ENCODE data around the gene CCDC40.
"Not testable (repeated sequence)": the region's sequence is repeated elsewhere in the genome, so short reads cannot be mapped to it uniquely, and the experiment has no call there.

CCDC40 gene

DNA sequence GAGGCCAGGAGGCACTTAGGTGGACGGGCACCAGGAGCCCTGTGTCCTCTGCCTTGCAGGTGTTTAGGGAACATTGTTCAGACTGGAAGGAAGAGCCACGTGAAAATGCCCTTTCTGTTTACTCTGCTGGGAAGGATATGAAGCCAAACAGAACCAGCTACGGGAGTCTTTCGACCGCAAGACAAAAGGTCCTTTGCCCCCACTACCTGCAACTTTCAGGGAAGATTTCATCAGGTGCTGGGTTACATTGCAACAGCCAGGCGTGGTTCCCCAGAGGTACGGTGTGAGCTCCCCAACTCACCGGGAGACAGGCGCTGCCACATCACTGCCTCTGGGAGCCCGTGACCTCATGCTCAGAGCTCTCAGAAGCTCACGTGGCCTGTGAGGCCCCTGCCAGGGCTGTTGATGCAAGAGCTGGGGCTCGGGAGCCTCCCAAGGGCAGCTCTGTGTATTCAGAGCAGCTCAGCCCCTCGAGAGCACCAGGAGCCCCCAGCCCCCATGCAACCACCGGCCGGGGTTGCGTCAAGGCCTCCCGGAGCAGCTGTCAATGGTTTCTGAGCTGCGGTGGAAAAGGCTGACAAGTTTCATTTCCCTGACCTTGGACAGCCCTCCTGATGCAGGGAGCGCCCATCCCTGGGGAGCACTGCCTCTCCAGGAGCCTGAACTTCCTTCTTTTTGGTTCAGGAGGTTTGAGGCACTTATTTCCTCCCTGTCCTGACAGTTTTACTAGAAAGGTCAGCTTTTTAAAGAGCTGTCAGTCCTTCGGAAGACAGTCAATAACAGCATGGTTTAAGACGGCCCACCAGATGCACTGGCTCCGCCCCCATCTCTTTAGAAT, 42.8 kb upstream of the CCDC40 start:
- Histone ChIP-seq H3K4me3 (replicated peaks; ENCODE audit: low read depth, low read length) (no peak overlapping the region), H3K27me3 (replicated peaks; ENCODE audit: control insufficient read depth, insufficient read depth, low read length) (no peaks in the 10 kb centered on the region; the same call in none of the 2 replicates), H3K36me3 (ENCODE audit: control insufficient read depth, insufficient read depth, low read length) (no peaks in the 10 kb centered on the region)
- peak; percentile 64 for DNase-seq (ENCODE audit: extremely low read depth, insufficient read length)
- TF ChIP-seq, protein P1, sequence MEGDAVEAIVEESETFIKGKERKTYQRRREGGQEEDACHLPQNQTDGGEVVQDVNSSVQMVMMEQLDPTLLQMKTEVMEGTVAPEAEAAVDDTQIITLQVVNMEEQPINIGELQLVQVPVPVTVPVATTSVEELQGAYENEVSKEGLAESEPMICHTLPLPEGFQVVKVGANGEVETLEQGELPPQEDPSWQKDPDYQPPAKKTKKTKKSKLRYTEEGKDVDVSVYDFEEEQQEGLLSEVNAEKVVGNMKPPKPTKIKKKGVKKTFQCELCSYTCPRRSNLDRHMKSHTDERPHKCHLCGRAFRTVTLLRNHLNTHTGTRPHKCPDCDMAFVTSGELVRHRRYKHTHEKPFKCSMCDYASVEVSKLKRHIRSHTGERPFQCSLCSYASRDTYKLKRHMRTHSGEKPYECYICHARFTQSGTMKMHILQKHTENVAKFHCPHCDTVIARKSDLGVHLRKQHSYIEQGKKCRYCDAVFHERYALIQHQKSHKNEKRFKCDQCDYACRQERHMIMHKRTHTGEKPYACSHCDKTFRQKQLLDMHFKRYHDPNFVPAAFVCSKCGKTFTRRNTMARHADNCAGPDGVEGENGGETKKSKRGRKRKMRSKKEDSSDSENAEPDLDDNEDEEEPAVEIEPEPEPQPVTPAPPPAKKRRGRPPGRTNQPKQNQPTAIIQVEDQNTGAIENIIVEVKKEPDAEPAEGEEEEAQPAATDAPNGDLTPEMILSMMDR (IDR thresholded peaks at IDR 0.05; ENCODE audit: insufficient read depth, low read length, poor library complexity, severe bottlenecking), result no peak

DNA sequence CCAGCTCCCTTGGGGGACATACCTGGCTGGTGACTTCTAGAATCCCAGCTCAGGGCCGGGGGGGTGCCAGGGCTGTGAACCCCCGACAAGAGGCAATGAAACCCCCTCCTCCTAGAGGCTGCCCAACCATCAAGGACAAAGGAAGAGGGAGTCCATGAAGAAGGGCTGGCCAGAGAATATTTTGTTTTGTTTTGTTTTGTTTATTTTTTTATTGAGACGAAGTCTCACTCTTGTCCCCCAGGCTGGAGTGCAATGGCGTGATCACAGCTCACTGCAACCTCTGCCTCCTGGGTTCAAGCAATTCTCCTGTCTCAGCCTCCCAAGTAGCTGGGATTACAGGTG, 42.2 kb upstream of the CCDC40 start:
- H3K4me3 ChIP-seq (replicated peaks; ENCODE audit: low read depth, low read length); H3K36me3 ChIP-seq (ENCODE audit: control insufficient read depth, insufficient read depth, low read length); H3K27me3 ChIP-seq (replicated peaks; ENCODE audit: control insufficient read depth, insufficient read depth, low read length); DNase-seq (ENCODE audit: extremely low read depth, insufficient read length): not testable (repeated sequence)

DNA sequence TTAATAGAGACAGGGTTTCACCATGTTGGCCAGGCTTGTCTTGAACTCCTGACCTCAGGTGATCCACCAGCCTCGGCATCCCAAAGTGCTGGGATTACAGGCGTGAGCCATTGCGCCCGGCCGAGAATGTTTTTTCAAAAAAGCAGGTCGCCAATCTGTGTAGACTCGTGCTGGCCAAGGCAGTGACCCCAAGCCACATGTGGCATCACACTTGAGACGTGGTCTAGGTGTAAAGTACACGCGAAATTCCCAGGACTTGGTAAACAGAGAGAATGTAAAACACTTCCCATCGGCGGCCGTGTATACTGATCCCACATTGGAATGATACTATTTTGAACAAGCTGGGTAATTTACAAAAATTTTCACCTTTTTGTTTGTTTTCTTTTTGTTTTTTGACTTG, 41.8 kb upstream of the CCDC40 start:
- no peak overlapping the region for H3K4me3 ChIP-seq (replicated peaks; ENCODE audit: low read depth, low read length)
- DNase-seq (ENCODE audit: extremely low read depth, insufficient read length), result no peak
- no peaks in the 10 kb centered on the region; the same call in none of the 2 replicates for H3K27me3 ChIP-seq (replicated peaks; ENCODE audit: control insufficient read depth, insufficient read depth, low read length)
- TF ChIP-seq, protein P1 (IDR thresholded peaks at IDR 0.05; ENCODE audit: insufficient read depth, low read length, poor library complexity, severe bottlenecking), result no peak
- no peaks in the 10 kb centered on the region for H3K36me3 ChIP-seq (ENCODE audit: control insufficient read depth, insufficient read depth, low read length)

DNA sequence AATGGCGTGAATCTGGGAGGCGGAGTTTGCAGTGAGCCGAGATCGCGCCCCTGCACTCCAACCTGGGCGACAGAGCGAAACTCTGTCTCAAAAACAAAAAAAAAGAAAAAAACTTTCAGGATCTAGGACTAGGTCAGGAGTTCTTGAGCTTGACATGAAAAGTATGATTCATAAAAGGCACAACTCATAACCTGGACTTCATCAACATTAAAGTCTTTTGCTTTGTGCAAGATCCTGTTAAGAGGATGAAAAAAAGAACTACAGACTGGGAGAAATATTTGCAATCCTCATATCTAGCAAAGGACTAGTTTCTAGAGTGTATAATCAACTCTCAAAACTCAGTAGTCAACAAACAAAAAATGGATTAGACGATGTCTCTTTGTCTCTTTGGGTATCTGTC, 40.7 kb upstream of the CCDC40 start:
- Histone ChIP-seq H3K4me3 (replicated peaks; ENCODE audit: low read depth, low read length) (no peak overlapping the region), H3K27me3 (replicated peaks; ENCODE audit: control insufficient read depth, insufficient read depth, low read length) (no peaks in the 10 kb centered on the region; the same call in none of the 2 replicates), H3K36me3 (ENCODE audit: control insufficient read depth, insufficient read depth, low read length) (no peaks in the 10 kb centered on the region)
- DNase-seq (ENCODE audit: extremely low read depth, insufficient read length), result no peak
- TF ChIP-seq, protein P1 (IDR thresholded peaks at IDR 0.05; ENCODE audit: insufficient read depth, low read length, poor library complexity, severe bottlenecking), result no peak

DNA sequence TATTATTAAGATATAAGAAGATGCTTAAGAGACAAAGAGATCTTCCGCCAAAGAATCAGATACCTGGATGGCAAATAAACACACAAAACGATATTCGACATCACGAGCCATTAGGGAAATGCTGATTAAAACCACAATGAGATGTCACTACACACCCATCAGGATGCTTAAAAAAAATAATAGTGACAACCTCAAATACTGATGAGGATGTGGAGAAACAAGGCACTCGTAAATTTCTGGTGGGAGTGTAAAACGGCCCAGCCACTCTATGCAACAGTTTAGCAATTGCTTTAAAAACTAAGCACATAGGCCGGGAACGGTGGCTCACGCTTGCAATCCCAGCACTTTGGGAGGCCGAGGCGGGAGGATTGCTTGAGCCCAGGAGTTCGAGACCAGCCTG, 40.2 kb upstream of the CCDC40 start:
- Histone ChIP-seq H3K4me3 (replicated peaks; ENCODE audit: low read depth, low read length) (no peak overlapping the region), H3K27me3 (replicated peaks; ENCODE audit: control insufficient read depth, insufficient read depth, low read length) (no peaks in the 10 kb centered on the region; the same call in none of the 2 replicates), H3K36me3 (ENCODE audit: control insufficient read depth, insufficient read depth, low read length) (no peaks in the 10 kb centered on the region)
- TF ChIP-seq, protein P1 (IDR thresholded peaks at IDR 0.05; ENCODE audit: insufficient read depth, low read length, poor library complexity, severe bottlenecking), result no peak
- DNase-seq (ENCODE audit: extremely low read depth, insufficient read length), result no peak

DNA sequence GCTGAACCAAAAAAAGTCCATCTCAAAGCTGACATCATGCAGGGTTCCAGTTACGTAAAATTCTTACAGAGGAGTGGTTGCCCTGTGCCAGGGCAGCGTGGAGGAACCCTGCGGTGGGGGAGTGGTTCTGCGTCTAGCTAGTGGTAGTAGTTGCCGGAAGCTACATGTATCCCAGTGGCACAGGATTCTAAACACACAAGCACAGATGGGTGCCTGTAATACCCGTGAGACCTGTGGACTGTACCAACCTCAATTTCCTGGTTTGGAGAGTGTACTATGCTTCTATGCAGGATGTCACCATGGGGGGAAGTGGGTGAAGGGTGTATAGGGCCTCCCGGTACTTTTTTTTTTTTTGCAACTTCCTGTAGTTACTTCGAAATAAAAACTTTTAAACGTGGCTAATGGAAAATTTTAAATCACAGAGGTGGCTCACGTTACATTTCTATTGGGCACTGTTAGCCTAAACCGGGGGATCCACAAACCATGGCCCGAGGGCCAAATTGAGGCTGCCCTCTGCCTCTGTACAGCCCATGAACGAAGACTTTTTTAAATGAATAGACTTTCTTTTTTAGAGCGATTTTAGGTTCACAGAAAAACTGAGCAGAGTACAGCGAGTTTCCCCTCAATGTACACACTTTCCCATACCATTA, 39.3 kb upstream of the CCDC40 start:
- Histone ChIP-seq H3K27me3 (replicated peaks; ENCODE audit: control insufficient read depth, insufficient read depth, low read length) (no peaks in the 10 kb centered on the region; the same call in none of the 2 replicates), H3K4me3 (replicated peaks; ENCODE audit: low read depth, low read length) (no peak overlapping the region), H3K36me3 (ENCODE audit: control insufficient read depth, insufficient read depth, low read length) (no peaks in the 10 kb centered on the region)
- peak; percentile 44 for DNase-seq (ENCODE audit: extremely low read depth, insufficient read length)
- TF ChIP-seq, protein P1 (IDR thresholded peaks at IDR 0.05; ENCODE audit: insufficient read depth, low read length, poor library complexity, severe bottlenecking), result no peak

Data from GM06990 (cell line).